HS-27A (cell line): ENCODE measurements around the gene TRMT112.
A peak's percentile ranks its signal among the peaks of the same experiment; 100 is the strongest.
"Not testable (repeated sequence)": the region's sequence is repeated elsewhere in the genome, so short reads cannot be mapped to it uniquely, and the experiment has no call there.

Experiments
- DNase-seq: peaks from one replicate; pipeline ENCODE4 v3.0.0-alpha.2; 2012; ENCODE audit warnings: low read depth, missing footprints

Gene TRMT112

GRCh38 chr11:64312947-64313346 lies 4.4 kb downstream of the TRMT112 start:
- no peak for DNase-seq

GRCh38 chr11:64307795-64308194 lies 9.6 kb downstream of the TRMT112 start:
- DNase-seq = not testable (repeated sequence)

GRCh38 chr11:64306876-64307622 lies 10.3 kb downstream of the TRMT112 start:
- DNase-seq = no peak

- no peak for DNase-seq
Measured at GRCh38 chr11:64306563-64306875, 10.8 kb downstream of the TRMT112 start.

- no peak for DNase-seq
Measured at GRCh38 chr11:64305691-64306562, 11.4 kb downstream of the TRMT112 start.

- peak; percentile 92 for DNase-seq
Measured at GRCh38 chr11:64305075-64305690, 12.2 kb downstream of the TRMT112 start, which contains the start of gene ESRRA. ESRRA (plus strand) TSS chr11:64305524; CDS start chr11:64307180, 1,656 bp downstream.

GRCh38 chr11:64304316-64305072 lies 12.9 kb downstream of the TRMT112 start:
- DNase-seq = peak; percentile 76

- DNase-seq = no peak
Measured at GRCh38 chr11:64304032-64304315, 13.4 kb downstream of the TRMT112 start.

- no peak for DNase-seq
Measured at GRCh38 chr11:64303109-64304031, 14.0 kb downstream of the TRMT112 start.

- DNase-seq = no peak
Measured at GRCh38 chr11:64299847-64300648, 17.3 kb downstream of the TRMT112 start, which contains the start of gene CATSPERZ. CATSPERZ (plus strand) TSS chr11:64300358; CDS start chr11:64300411, 53 bp downstream.

- no peak for DNase-seq
Measured at GRCh38 chr11:64298966-64299846, 18.2 kb downstream of the TRMT112 start.

- DNase-seq = no peak
Measured at GRCh38 chr11:64297699-64298358, 19.5 kb downstream of the TRMT112 start.

GRCh38 chr11:64296830-64297698 lies 20.3 kb downstream of the TRMT112 start:
- DNase-seq = no peak

GRCh38 chr11:64296236-64296635 lies 21.1 kb downstream of the TRMT112 start:
- DNase-seq = no peak

- no peak for DNase-seq
Measured at GRCh38 chr11:64295760-64296159, 21.6 kb downstream of the TRMT112 start.

GRCh38 chr11:64294774-64295173 lies 22.6 kb downstream of the TRMT112 start:
- DNase-seq = no peak

GRCh38 chr11:64292460-64293254 lies 24.7 kb downstream of the TRMT112 start:
- DNase-seq = no peak
